ENCODE measurements around the gene GRHL3. TPM values are rescaled to one million over a fixed set of nuclear protein-coding genes. Genes with fewer than 3 reads are reported as not detected.

Gene GRHL3
- total and polyA plus RNA-seq, 10 of the 15 experiments (the other 5 are each of a cell fraction or from before 2014, with no cell fraction given), result 0.07 to 0.87 (median 0.34) TPM

- no peak for TF ChIP-seq BHLHE40 (IDR thresholded peaks at IDR 0.05; ENCODE audit: borderline replicate concordance in 1 of 2, low read depth in 2 of 2, low read length in 1 of 2)
- no peak for TF ChIP-seq HDGF (IDR thresholded peaks at IDR 0.05)
- no peak for TF ChIP-seq NR2C2 (IDR thresholded peaks at IDR 0.05; ENCODE audit: borderline replicate concordance, control insufficient read depth, insufficient read length, low read depth)
- TF ChIP-seq, protein P1, sequence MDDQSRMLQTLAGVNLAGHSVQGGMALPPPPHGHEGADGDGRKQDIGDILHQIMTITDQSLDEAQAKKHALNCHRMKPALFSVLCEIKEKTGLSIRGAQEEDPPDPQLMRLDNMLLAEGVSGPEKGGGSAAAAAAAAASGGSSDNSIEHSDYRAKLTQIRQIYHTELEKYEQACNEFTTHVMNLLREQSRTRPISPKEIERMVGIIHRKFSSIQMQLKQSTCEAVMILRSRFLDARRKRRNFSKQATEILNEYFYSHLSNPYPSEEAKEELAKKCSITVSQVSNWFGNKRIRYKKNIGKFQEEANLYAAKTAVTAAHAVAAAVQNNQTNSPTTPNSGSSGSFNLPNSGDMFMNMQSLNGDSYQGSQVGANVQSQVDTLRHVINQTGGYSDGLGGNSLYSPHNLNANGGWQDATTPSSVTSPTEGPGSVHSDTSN (IDR thresholded peaks at IDR 0.05; ENCODE audit: insufficient replicate concordance, low read depth, low read length), result no peak
- TF ChIP-seq NKRF (conservative IDR thresholded peaks at IDR 0.05), result no peak
Observed at GRCh38 chr1:24369199-24369598, 50.0 kb downstream of the GRHL3 start (continued).

- ChIA-PET RAD21 (ENCODE audit: unreplicated experiment) (no interaction called here), POLR2A (no interaction called here), CTCF (no interaction called here), SMC1A (ENCODE audit: uncharacterized antibody, unreplicated experiment) (no interaction called here)
- in situ Hi-C loops (cut with MboI) (no loop called here), intact Hi-C loops (cut with micrococcal nuclease; ENCODE audit: unreplicated experiment) (no loop called here)
- ATAC-seq (no peak), FAIRE-seq (no peak), DNase-seq (ENCODE audit: low read depth, low spot score) (no peak)
- Histone ChIP-seq H3K9me3 (replicated peaks; ENCODE audit: control insufficient read depth, insufficient read depth, low read length) (no peaks in the 10 kb centered on the region), H4K20me1 (ENCODE audit: control insufficient read depth, insufficient read depth) (no peaks in the 10 kb centered on the region), H2AFZ (ENCODE audit: control insufficient read depth, low read depth, low read length) (no peak overlapping the region), H3K27ac (ENCODE audit: control insufficient read depth, insufficient read depth) (no peak overlapping the region), H3K9ac (ENCODE audit: control insufficient read depth, insufficient read depth, low read length) (no peak overlapping the region), H3K4me2 (ENCODE audit: control insufficient read depth, insufficient read depth) (no peak overlapping the region), H3K4me1 (ENCODE audit: control insufficient read depth, insufficient read depth, low read length) (peaks cover 22% of the 10 kb centered on the region), H3K4me3 (no peak overlapping the region), H3K27me3 (replicated peaks in 1 of 2; ENCODE audit: control insufficient read depth in 2 of 2, insufficient read depth in 2 of 2, low read length in 1 of 2) (no peaks in the 10 kb centered on the region; a peak in 1 of 4 replicates), H3K36me3 (ENCODE audit: control insufficient read depth in 2 of 2, insufficient read depth in 2 of 2, low read length in 1 of 2) (no peaks in the 10 kb centered on the region), H3K79me2 (ENCODE audit: control insufficient read depth, insufficient read depth, low read length) (no peaks in the 10 kb centered on the region)
- TF ChIP-seq RAD51 (IDR thresholded peaks at IDR 0.05) (no peak), CREM (IDR thresholded peaks at IDR 0.05; ENCODE audit: low read depth) (no peak), MYC (IDR thresholded peaks at IDR 0.05; ENCODE audit: insufficient read depth, insufficient read length, insufficient replicate concordance, low read length, severe bottlenecking) (no peak), IKZF1 (conservative IDR thresholded peaks at IDR 0.05) (no peak), KAT2A (conservative IDR thresholded peaks at IDR 0.05; ENCODE audit: control insufficient read depth, low read depth, low read length) (no peak), IKZF2 (IDR thresholded peaks at IDR 0.05) (no peak), E2F4 (IDR thresholded peaks at IDR 0.05; ENCODE audit: low read depth, low read length) (no peak)
- no TSS peak for BruUV-seq (replicated peaks)
- WGBS (ENCODE audit: insufficient coverage, insufficient replicate concordance, low lambda C conversion rate, missing lambda C conversion rate), result 89% methylated on average over 4 of the region's 4 CpGs
Observed at GRCh38 chr1:24369801-24370200, 50.6 kb downstream of the GRHL3 start.
